ENCODE data around the gene CNIH3.
A peak's percentile ranks its signal among the peaks of the same experiment; 100 is the strongest.

The CNIH3 gene

GRCh38 chr1:224739997-224740684 lies 124.0 kb downstream of the CNIH3 start:
- DNase-seq (ENCODE audit: low spot score) (no peak), FAIRE-seq (no peak)

- DNase-seq (ENCODE audit: low spot score) (no peak), FAIRE-seq (no peak)
Observed at GRCh38 chr1:224740685-224741052, 124.6 kb downstream of the CNIH3 start.

- FAIRE-seq (no peak), DNase-seq (ENCODE audit: low spot score) (no peak)
Observed at GRCh38 chr1:224742349-224742748, 126.2 kb downstream of the CNIH3 start.

GRCh38 chr1:224743608-224744164 lies 127.6 kb downstream of the CNIH3 start:
- no peak for FAIRE-seq
- no peak for DNase-seq (ENCODE audit: low spot score)

- DNase-seq (ENCODE audit: low spot score): no peak
- FAIRE-seq: no peak
Observed at GRCh38 chr1:224744521-224744920, 128.4 kb downstream of the CNIH3 start.

- DNase-seq (ENCODE audit: low spot score): no peak
- FAIRE-seq: no peak
Observed at GRCh38 chr1:224745394-224745793, 129.3 kb downstream of the CNIH3 start.

GRCh38 chr1:224745924-224746323 lies 129.8 kb downstream of the CNIH3 start:
- DNase-seq (ENCODE audit: low spot score) (no peak), FAIRE-seq (no peak)

- peak; percentile 63 for DNase-seq (ENCODE audit: low spot score)
- FAIRE-seq: no peak
Observed at GRCh38 chr1:224747578-224747977, 131.5 kb downstream of the CNIH3 start.

- no peak for FAIRE-seq
- DNase-seq (ENCODE audit: low spot score): no peak
Observed at GRCh38 chr1:224749916-224750315, 133.8 kb downstream of the CNIH3 start.

GRCh38 chr1:224751624-224752311 lies 135.7 kb downstream of the CNIH3 start:
- FAIRE-seq: no peak

GRCh38 chr1:224753491-224753890 lies 137.4 kb downstream of the CNIH3 start:
- no peak for FAIRE-seq
- no peak for DNase-seq (ENCODE audit: low spot score)

More at GRCh38 chr1:224751624-224752311, 135.7 kb downstream of the CNIH3 start:
- no peak for DNase-seq (ENCODE audit: low spot score)

- FAIRE-seq (no peak), DNase-seq (ENCODE audit: low spot score) (no peak)
Observed at GRCh38 chr1:224755586-224755985, 139.5 kb downstream of the CNIH3 start.

- DNase-seq (ENCODE audit: low spot score) (no peak), FAIRE-seq (no peak)
Observed at GRCh38 chr1:224757508-224757907, 141.4 kb downstream of the CNIH3 start.

GRCh38 chr1:224759135-224759534 lies 143.0 kb downstream of the CNIH3 start:
- no peak for DNase-seq (ENCODE audit: low spot score)
- FAIRE-seq: no peak

- no peak for FAIRE-seq
Observed at GRCh38 chr1:224759681-224760091, 143.6 kb downstream of the CNIH3 start.

GRCh38 chr1:224760163-224760562 lies 144.0 kb downstream of the CNIH3 start:
- FAIRE-seq (no peak), DNase-seq (ENCODE audit: low spot score) (no peak)

More at GRCh38 chr1:224759681-224760091, 143.6 kb downstream of the CNIH3 start:
- DNase-seq (ENCODE audit: low spot score): no peak

GRCh38 chr1:224761245-224761644 lies 145.1 kb downstream of the CNIH3 start:
- FAIRE-seq: no peak
- DNase-seq (ENCODE audit: low spot score): no peak

- no peak for DNase-seq (ENCODE audit: low spot score)
- FAIRE-seq: no peak
Observed at GRCh38 chr1:224762046-224762445, 145.9 kb downstream of the CNIH3 start.

- FAIRE-seq (no peak), DNase-seq (ENCODE audit: low spot score) (no peak)
Observed at GRCh38 chr1:224762701-224763100, 146.6 kb downstream of the CNIH3 start.

- DNase-seq (ENCODE audit: low spot score): no peak
- no peak for FAIRE-seq
Observed at GRCh38 chr1:224763126-224763775, 147.1 kb downstream of the CNIH3 start.

- DNase-seq (ENCODE audit: low spot score) (no peak), FAIRE-seq (no peak)
Observed at GRCh38 chr1:224766266-224766665, 150.1 kb downstream of the CNIH3 start.

- FAIRE-seq: no peak
- DNase-seq (ENCODE audit: low spot score): no peak
Observed at GRCh38 chr1:224767031-224767430, 150.9 kb downstream of the CNIH3 start.

All from urothelium cell line (cell line).